HepG2 (cell line): Measurements from ENCODE around the gene CDCA5. TPM values are rescaled to one million over a fixed set of nuclear protein-coding genes. Genes with fewer than 3 reads are reported as not detected.

Source experiments
- CCAR2 ChIP-seq: fragments of 200-400 bp; formaldehyde crosslinking; optimal IDR thresholded peaks from 2 replicates; pipeline ENCODE3; 2018; ENCODE audit warnings: low read depth, mild to moderate bottlenecking, low read length, moderate library complexity
- KLF9 ChIP-seq: IDR thresholded peaks from 2 replicates; pipeline ENCODE4 v1.6.1; 2016; ENCODE audit warnings: low read depth
- MAFF ChIP-seq: IDR thresholded peaks from 2 replicates; pipeline ENCODE4 v1.6.1; 2011; ENCODE audit warnings: low read depth, low read length, improper control_type of control experiment
- MIER3 ChIP-seq: IDR thresholded peaks from 2 replicates; pipeline ENCODE4 v1.6.1; 2016; ENCODE audit warnings: missing compliant biosample characterization, borderline replicate concordance
- NR3C1 ChIP-seq: sonication (generic); formaldehyde crosslinking; IDR thresholded peaks from 2 replicates; pipeline ENCODE4 v1.4.0; 2020; ENCODE audit warnings: missing genetic modification reagents
- POLR2A ChIP-seq, 2 experiments: IDR thresholded peaks; 2 replicates each; pipeline ENCODE4 v1.6.1; 2011; ENCODE audit warnings: low read depth in 2 of 2, low read length in 2 of 2, mild to moderate bottlenecking in 1 of 2, moderate library complexity in 1 of 2; ENCODE audit not compliant: insufficient read depth in 1 of 2
- REXO4 ChIP-seq: sonication (generic); formaldehyde crosslinking; IDR thresholded peaks from 2 replicates; pipeline ENCODE4 v1.8.0; 2022; ENCODE audit warnings: missing genetic modification reagents, mild to moderate bottlenecking, borderline replicate concordance
- SIX1 ChIP-seq: sonication (generic); formaldehyde crosslinking; IDR thresholded peaks from 2 replicates; pipeline ENCODE4 v1.4.0; 2020; ENCODE audit warnings: missing genetic modification reagents, borderline replicate concordance
- TSC22D2 ChIP-seq: sonication (generic); formaldehyde crosslinking; IDR thresholded peaks from 2 replicates; pipeline ENCODE4 v1.5.1; 2020; ENCODE audit warnings: missing genetic modification reagents, mild to moderate bottlenecking, borderline replicate concordance
- ZFP82 ChIP-seq: sonication (generic); formaldehyde crosslinking; IDR thresholded peaks from 2 replicates; pipeline ENCODE4 v1.5.1; 2020; ENCODE audit warnings: mild to moderate bottlenecking, missing genetic modification reagents, borderline replicate concordance
- ZNF556 ChIP-seq: sonication (generic); formaldehyde crosslinking; IDR thresholded peaks from 2 replicates; pipeline ENCODE4 v1.4.0; 2020; ENCODE audit warnings: mild to moderate bottlenecking, missing genetic modification reagents, borderline replicate concordance
- ZNF605 ChIP-seq: sonication (generic); formaldehyde crosslinking; IDR thresholded peaks from 2 replicates; pipeline ENCODE4 v1.8.0; 2022; ENCODE audit warnings: mild to moderate bottlenecking, missing genetic modification reagents
- ZNF674 ChIP-seq: sonication (generic); formaldehyde crosslinking; IDR thresholded peaks from 2 replicates; pipeline ENCODE4 v1.5.0; 2020; ENCODE audit warnings: low read depth, mild to moderate bottlenecking, missing genetic modification reagents
- ZNF75D ChIP-seq: sonication (generic); formaldehyde crosslinking; IDR thresholded peaks from 2 replicates; pipeline ENCODE4 v1.8.1; 2023; ENCODE audit warnings: missing genetic modification reagents, mild to moderate bottlenecking, borderline replicate concordance
- ZNF891 ChIP-seq: sonication (generic); formaldehyde crosslinking; IDR thresholded peaks from 2 replicates; pipeline ENCODE4 v1.5.0; 2020; ENCODE audit warnings: mild to moderate bottlenecking, missing genetic modification reagents
- polyA plus RNA-seq, 8 experiments: library from polyadenylated mRNA; depleted of rRNA in 3 of 8; stranded (reverse) in 7 of 8; unstranded in 1 of 8; fragments of >200 nt; fragmentation: Illumina TruSeq in 4 of 8; extraction: Trizol in 4 of 8; gene quantifications; 2 replicates each; pipeline versions ENCODE4 v1.2.1 to v1.2.3, GENCODE V29; 2011 to 2016; ENCODE audit warnings: low read depth in 4 of 8, missing spikeins in 1 of 8, mixed read lengths in 1 of 8; ENCODE audit not compliant: insufficient read depth in 1 of 8
- total RNA-seq, 5 experiments: library from RNA; depleted of rRNA; stranded (reverse); fragments of >200 nt; fragmentation: Illumina TruSeq; extraction: Trizol; gene quantifications; 2 replicates each; pipeline ENCODE4 v1.2.3, GENCODE V29; 2016; ENCODE audit warnings: low read depth in 1 of 5
- TF ChIP-seq, protein P1 (sequence below): sonication (generic); formaldehyde crosslinking; IDR thresholded peaks from 2 replicates; pipeline ENCODE4 v1.4.0; 2020; ENCODE audit warnings: low read depth, missing genetic modification reagents
- TF ChIP-seq, protein P2 (sequence below): sonication (generic); formaldehyde crosslinking; IDR thresholded peaks from 2 replicates; pipeline ENCODE4 v1.4.0; 2020; ENCODE audit warnings: missing genetic modification reagents
- TF ChIP-seq, protein P3 (sequence below): sonication (generic); formaldehyde crosslinking; IDR thresholded peaks from 2 replicates; pipeline ENCODE4 v1.8.0; 2022; ENCODE audit warnings: missing genetic modification reagents, mild to moderate bottlenecking, inconsistent platforms, borderline replicate concordance
- TF ChIP-seq, protein P4 (sequence below): IDR thresholded peaks from 2 replicates; pipeline ENCODE4 v1.6.1; 2016; ENCODE audit warnings: mild to moderate bottlenecking

The CDCA5 gene
- total and polyA plus RNA-seq, 2 of the 13 experiments (the other 11 are each of a cell fraction or from before 2014, with no cell fraction given): 13.5 to 50.6 TPM

DNA sequence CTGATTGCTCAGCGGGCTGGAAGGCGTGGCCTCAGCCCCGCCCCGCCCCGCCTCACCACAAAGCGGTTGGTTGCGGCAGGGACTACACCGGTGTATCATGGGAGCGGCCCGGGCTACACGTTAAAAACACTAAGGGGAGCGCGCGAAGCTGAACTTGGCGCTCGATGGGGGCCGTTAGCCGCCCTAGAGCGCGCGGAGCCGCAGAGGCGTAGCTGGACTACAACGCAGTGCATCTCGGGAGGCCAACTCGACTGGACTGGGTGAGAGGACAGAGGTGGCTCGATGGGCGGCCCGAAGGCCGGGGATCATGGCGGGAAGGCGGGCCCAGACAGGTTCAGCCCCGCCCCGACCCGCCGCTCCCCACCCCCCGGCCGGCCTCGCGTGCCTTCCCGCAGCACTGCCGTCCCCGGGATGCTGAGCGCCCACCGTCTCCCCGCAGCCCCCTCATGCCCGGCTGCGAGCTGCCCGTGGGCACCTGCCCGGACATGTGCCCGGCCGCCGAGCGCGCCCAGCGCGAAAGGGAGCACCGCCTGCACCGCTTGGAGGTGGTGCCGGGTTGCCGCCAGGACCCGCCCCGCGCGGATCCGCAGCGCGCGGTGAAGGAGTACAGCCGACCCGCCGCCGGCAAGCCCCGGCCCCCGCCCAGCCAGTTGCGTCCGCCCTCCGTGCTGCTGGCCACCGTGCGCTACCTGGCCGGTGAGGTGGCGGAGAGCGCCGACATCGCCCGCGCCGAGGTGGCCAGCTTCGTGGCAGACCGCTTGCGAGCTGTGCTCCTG is 42.8 kb downstream of the CDCA5 start, which contains the start of gene SAC3D1 (continued):
- TF ChIP-seq, protein P1, sequence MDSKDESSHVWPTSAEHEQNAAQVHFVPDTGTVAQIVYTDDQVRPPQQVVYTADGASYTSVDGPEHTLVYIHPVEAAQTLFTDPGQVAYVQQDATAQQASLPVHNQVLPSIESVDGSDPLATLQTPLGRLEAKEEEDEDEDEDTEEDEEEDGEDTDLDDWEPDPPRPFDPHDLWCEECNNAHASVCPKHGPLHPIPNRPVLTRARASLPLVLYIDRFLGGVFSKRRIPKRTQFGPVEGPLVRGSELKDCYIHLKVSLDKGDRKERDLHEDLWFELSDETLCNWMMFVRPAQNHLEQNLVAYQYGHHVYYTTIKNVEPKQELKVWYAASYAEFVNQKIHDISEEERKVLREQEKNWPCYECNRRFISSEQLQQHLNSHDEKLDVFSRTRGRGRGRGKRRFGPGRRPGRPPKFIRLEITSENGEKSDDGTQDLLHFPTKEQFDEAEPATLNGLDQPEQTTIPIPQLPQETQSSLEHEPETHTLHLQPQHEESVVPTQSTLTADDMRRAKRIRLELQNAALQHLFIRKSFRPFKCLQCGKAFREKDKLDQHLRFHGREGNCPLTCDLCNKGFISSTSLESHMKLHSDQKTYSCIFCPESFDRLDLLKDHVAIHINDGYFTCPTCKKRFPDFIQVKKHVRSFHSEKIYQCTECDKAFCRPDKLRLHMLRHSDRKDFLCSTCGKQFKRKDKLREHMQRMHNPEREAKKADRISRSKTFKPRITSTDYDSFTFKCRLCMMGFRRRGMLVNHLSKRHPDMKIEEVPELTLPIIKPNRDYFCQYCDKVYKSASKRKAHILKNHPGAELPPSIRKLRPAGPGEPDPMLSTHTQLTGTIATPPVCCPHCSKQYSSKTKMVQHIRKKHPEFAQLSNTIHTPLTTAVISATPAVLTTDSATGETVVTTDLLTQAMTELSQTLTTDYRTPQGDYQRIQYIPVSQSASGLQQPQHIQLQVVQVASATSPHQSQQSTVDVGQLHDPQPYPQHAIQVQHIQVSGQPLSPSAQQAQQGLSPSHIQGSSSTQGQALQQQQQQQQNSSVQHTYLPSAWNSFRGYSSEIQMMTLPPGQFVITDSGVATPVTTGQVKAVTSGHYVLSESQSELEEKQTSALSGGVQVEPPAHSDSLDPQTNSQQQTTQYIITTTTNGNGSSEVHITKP (CRISPR knock-in tag): peak; percentile 84
- TF ChIP-seq REXO4 (CRISPR knock-in tag): peak; percentile 45; the same call in 1 of the 2 replicates
- no peak for TF ChIP-seq NR3C1 (CRISPR knock-in tag)
- no peak for TF ChIP-seq MAFF
- TF ChIP-seq, protein P2, sequence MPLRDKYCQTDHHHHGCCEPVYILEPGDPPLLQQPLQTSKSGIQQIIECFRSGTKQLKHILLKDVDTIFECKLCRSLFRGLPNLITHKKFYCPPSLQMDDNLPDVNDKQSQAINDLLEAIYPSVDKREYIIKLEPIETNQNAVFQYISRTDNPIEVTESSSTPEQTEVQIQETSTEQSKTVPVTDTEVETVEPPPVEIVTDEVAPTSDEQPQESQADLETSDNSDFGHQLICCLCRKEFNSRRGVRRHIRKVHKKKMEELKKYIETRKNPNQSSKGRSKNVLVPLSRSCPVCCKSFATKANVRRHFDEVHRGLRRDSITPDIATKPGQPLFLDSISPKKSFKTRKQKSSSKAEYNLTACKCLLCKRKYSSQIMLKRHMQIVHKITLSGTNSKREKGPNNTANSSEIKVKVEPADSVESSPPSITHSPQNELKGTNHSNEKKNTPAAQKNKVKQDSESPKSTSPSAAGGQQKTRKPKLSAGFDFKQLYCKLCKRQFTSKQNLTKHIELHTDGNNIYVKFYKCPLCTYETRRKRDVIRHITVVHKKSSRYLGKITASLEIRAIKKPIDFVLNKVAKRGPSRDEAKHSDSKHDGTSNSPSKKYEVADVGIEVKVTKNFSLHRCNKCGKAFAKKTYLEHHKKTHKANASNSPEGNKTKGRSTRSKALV (CRISPR knock-in tag): peak; percentile 90
- TF ChIP-seq ZFP82 (CRISPR knock-in tag): no peak
- TF ChIP-seq ZNF891 (CRISPR knock-in tag): peak; percentile 51; the same call in 1 of the 2 replicates
- TF ChIP-seq ZNF605: no peak
- no peak for TF ChIP-seq KLF9
- TF ChIP-seq ZNF75D (CRISPR knock-in tag): no peak
- peak; percentile 26; the same call in 1 of the 2 replicates for TF ChIP-seq MIER3
- TF ChIP-seq, protein P3, sequence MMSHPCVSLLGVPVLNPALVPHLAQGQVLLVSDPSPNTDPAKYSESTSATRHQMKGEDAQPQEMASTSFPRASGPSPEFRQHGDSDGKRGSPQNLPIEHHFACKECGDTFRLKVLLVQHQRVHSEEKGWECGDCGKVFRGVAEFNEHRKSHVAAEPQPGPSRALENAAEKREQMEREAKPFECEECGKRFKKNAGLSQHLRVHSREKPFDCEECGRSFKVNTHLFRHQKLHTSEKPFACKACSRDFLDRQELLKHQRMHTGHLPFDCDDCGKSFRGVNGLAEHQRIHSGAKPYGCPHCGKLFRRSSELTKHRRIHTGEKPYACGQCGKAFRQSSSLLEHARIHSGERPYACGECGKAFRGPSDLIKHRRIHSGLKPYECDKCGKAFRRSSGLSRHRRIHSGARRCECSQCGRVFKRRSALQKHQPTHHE (CRISPR knock-in tag): no peak
- TF ChIP-seq CCAR2: no peak
- no peak for TF ChIP-seq TSC22D2 (CRISPR knock-in tag)
- peak; percentile 13 to 66; a peak in 3 of 4 replicates for TF ChIP-seq POLR2A (IDR thresholded peaks at IDR 0.05; ENCODE audit: insufficient read depth in 1 of 2, low read depth in 2 of 2, low read length in 2 of 2)
- 0 out of 2 replicates have a peak, but pooled peaks have one; percentile 28 for TF ChIP-seq ZNF556 (CRISPR knock-in tag)
- TF ChIP-seq, protein P4, sequence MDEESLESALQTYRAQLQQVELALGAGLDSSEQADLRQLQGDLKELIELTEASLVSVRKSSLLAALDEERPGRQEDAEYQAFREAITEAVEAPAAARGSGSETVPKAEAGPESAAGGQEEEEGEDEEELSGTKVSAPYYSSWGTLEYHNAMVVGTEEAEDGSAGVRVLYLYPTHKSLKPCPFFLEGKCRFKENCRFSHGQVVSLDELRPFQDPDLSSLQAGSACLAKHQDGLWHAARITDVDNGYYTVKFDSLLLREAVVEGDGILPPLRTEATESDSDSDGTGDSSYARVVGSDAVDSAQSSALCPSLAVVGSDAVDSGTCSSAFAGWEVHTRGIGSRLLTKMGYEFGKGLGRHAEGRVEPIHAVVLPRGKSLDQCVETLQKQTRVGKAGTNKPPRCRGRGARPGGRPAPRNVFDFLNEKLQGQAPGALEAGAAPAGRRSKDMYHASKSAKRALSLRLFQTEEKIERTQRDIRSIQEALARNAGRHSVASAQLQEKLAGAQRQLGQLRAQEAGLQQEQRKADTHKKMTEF (CRISPR knock-in tag): 0 out of 2 replicates have a peak, but pooled peaks have one; percentile 71
- TF ChIP-seq ZNF674: no peak
- TF ChIP-seq SIX1 (CRISPR knock-in tag): no peak
